ENCODE data around the gene LAT.

LAT gene

DNA sequence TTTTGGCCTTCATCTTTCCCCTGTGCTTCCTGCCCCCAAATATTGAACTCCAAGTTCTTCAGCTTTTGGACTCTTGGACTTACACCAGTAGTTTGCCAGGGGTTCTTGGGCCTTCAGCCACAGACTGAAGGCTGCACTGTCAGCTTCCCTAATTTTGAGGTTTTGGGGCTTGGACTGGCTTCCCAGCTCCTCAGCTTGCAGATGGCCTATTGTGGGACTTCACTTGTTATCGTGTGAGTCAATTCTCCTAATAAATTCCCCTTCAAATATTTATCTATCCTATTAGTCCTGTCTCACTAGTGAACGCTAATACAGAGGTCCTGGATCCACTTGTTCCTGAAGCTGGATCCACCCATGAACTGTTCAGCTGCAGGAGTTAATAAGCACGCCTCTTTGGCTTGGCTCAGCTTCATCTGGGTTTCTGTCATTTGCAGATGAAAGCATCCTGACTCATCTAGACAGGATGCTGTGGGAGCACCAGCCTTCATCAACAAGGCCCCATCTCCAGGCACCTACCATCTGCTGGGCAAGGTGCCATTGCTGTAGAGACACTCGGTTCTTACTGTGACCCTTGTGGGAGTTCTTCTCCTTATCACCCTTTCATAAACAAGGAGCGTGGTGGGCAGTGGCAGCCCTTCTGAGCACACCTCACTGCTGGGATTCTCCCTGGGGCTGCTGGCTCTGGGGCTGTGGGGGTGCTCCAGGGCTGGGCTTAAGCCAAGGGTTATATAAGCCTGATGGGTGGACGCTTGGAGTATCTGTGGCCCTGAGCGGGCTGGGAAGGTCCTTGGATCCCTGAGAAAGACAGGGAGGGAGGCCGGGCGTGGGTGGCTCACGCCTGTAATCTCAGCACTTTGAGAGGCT, 23.1 kb downstream of the LAT start:
- in situ Hi-C loops (cut with MboI; ENCODE audit: low sequenced_read_pairs), result no loop called here

DNA sequence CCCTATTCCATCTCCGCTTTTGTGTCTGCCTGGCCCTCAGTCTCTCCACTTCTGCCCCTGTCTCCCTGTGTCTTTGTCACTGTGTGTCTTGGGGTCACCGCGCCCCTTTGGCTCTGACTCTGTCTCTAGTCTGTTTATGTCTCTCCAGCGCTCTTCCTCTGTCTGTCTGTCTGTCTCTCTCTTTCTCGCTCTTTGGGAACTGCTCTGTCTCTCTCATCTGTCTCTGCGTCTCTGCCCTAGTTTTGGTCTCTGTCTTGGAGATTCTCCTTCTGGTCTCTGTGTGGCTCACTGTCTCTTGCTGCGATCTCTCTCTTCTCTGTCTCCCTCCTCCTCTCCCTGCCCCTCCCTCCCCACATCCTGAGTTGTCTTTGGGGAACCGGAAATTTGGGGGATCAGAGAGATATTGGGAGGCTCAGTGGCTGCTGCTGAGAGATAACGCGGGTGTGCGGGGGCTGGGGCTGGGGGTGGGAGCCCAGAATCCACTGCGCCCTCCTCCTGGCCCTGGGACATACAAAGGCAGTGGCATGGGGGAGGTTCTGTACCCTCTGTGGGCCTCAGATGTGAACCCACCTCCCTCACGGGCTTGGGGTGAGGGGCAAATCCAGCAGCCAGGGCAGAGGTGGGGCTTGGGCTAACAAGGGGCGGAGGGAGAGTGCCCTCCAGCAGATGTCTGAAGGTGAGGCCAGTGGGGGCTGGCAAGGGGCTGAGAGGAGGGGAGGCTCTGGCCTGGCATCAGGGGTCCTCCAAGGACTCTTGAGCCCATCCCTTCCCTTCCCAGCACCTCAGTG, 24.4 kb downstream of the LAT start:
- in situ Hi-C loops (cut with MboI; ENCODE audit: low sequenced_read_pairs), result no loop called here

DNA sequence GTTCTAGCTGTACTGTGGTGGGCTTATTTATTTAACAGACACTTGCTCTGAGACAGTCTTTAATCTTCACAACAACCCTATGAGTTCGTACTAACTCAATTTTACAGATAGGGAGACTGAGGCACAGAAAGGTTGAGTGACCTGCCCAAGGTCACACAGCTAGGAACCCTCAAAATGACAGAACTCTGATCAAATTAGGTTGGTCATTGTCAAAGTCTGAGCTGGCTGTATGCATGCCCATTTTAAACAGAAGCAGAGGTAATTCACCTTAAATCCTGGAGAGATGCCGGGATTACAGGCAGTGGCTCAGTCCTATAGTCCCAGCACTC, 24.9 kb downstream of the LAT start:
- in situ Hi-C loops (cut with MboI; ENCODE audit: low sequenced_read_pairs), result no loop called here

DNA sequence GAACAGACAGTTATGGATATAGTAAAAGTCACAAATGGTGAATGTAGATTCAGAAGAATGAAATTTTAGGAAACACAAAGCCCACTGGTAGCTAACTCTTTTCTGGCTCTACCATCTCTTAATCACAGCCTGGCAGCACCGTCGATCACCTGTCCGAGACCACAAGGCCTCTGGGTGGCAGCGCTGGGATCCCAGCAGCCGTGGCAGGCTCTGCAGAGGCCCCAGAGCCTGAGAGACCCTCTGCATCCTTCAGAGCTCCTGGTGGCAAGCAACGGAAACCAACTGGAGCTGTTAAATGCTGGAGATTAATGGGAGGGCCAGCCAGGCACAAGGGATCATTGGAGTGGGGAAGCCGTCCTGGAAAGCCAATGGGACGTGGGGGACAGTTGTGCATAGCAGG, 26.3 kb downstream of the LAT start:
- in situ Hi-C loops (cut with MboI; ENCODE audit: low sequenced_read_pairs), result no loop called here

DNA sequence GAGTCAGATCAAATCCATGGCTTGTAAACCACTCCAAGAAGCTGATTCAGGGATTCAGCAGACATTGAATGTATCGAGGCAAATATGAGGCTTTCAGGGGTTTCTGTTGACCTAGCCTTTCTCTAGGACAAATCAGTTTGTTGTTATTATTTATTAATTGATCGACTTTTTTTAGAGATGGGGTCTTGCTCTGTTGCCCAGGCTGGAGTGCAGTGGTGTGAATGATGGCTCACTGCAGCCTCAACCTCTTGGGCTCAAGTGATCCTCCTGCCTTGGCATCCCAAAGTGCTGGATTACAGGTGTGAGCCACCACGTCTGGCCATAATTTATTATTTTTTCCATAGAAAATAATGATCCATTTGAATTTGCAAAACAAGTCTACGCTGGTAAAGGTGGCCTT, 27.0 kb downstream of the LAT start:
- in situ Hi-C loops (cut with MboI; ENCODE audit: low sequenced_read_pairs), result no loop called here

DNA sequence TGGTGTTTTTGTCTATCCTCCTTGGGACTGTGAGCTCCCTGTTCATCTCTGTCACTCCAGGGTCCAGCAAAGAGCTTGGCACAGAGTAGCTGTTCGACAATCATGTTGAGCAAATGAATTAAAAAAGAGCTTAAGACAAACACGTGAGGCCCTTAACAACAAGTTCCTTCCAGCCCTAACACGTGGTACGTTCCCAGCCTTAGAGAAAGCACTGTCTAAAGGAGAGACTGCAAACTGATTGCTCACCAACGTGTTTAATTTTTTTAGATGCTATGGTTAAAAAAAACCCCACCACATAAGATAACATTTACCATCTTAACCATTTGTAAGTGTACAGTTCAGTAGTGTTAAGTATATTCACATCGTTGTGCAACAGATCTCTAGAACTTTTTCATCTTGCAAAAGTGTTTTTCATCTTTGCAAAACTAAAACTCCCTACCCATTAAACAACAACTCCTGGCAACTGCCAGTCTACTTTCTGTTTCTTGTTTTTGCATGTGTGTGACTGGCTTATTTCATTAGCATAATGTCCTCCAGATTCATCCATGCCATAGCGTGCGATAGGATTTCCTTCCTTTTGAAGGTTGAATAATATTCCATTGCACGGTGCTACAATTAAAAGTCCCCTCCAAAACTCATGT, 28.2 kb downstream of the LAT start:
- in situ Hi-C loops (cut with MboI; ENCODE audit: low sequenced_read_pairs), result no loop called here

DNA sequence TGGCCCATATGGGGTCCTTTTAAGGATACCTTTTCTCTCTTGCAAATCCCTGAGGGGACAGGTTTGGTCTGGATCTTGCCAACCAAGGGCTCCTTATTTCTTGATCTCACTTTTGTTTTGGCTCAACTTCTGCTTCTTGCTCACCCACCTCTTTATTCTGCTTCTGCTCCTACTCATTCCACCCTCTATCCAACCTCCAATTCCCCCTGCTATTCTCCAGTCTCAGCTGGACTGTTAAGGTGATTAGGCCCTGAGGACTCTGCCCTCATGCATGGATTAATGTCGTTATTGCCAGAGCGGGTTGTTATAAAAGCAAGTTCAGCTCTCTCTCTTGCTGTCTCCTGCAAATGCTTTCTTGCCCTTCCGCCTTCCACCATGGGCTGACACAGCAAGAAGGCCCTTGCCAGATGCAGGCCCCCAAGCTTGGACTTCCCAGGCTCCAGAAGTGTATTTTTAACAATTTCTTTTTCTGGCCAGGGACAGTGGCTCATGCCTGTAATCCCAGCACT, 29.8 kb downstream of the LAT start:
- in situ Hi-C loops (cut with MboI; ENCODE audit: low sequenced_read_pairs), result no loop called here

DNA sequence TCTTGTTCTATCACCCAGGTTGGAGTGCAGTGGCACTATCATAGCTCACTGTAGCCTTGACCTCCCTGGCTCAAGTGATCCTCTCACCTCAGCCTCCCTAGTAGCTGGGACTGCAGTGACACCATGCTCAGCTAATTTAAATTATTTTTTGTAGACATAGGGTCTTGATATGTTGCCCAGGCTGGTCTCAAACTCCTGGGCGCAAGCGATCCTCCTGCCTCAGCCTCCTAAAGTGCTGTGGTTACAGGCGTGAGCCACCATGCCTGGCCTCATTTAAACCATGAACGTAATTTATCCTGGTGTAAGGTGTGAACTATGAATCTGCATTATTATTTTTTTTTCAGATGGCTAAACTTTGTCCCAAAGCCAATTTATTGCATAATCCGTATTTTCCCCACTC, 37.3 kb downstream of the LAT start:
- in situ Hi-C loops (cut with MboI; ENCODE audit: low sequenced_read_pairs), result no loop called here

DNA sequence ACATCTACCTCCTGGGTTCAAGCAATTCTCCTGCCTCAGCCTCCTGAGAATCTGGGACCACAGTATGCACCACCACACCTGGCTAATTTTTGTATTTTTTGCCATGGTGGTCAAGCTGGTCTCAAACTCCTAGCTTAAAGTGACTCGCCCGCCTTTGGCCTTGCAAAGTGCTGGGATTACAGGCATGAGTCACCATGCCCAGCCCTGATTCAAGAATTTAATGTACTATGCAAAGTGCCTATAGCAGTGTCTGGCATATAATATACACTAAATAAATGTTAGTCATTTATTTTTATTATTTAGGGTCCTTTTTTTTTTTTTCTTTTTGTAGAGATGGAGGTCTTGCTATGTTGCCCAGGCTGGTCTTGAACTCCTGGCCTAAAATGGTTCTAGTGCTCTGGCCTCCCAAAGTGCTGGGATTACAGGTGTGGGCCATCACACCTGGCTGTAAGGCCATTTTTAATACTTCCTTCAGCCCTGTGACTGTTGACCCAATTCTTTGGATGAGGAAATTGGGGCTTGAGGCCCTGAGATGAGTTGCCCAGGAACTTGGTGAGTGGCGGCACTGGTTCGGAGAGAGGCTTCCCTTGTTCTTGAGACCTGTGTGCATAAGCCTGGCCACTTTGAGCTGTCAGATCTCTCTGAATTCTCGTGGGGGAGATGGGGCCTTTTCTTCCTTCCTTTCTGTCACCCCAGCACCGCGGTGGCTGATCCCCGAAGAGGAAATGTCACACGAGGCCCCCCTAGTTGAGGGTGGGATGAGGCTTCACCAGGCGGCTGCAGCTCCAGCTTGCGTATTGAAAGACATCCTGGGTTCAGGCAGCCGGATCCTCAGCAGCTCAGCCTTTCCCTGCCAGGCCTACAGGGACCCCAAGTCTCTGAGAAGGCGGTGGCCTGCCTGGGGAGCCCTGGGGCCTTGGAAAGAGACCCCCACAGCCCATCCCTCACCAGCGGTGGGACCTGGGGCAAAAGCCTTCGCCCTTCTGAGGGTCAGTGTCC, 38.7 kb downstream of the LAT start:
- in situ Hi-C loops (cut with MboI; ENCODE audit: low sequenced_read_pairs), result no loop called here

DNA sequence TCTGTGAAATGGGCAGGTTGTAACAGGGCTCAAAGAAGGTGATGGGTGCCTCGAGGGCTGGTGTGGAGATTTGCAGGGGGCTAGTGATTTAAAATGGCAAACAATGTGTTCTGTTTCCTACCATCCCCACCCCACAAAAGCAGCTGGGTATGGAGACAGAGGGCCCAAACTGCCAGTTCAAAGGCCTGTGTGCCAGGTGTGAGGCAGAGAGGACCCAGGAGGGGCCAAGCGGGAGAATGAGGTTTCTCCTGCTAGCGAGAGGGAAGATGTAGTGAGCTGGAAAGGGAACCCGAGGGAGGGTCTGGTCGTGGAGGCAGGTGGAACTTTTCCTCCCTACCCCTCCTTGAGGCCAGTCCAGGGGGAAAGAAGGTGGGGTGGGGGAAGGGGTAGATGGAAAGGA, 39.4 kb downstream of the LAT start:
- in situ Hi-C loops (cut with MboI; ENCODE audit: low sequenced_read_pairs), result no loop called here

DNA sequence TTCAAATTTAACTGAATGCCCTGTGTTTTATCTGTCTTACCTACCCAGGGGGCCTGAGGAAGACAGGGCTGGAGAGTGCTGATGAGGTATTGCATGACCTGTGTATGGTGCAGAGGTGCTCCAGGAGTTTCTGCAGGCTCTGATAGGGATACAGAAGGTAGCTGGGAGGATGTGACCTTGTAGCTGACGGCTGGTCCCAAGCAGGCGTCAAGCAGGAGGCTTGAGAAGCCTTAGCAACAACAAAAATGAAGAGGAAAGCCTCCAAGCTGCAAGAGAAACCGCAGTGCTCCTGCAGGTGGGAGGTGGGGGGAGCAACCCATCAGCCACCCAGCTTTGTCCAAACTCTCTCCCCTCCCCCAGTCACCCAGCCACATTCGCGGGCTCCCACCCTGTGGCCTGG, 40.4 kb downstream of the LAT start:
- in situ Hi-C loops (cut with MboI; ENCODE audit: low sequenced_read_pairs), result no loop called here

DNA sequence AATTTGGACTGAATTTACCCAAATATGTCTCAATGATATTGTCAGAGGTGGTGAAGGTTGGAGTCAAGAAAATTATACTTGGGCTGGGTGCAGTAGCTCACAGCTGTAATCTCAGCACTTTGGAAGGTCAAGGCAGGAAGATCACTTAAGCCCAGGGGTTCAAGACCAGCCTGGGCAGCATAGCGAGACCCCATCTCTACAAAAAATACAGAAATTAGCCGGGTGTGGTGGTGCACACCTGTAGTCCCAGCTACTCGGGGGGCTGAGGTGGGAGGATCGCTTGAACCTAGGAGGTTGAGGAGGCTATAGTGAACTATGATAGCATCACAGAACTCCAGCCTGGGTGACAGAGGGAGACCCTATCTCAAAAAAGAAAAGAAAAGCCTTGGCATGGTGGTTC, 40.9 kb downstream of the LAT start:
- in situ Hi-C loops (cut with MboI; ENCODE audit: low sequenced_read_pairs), result no loop called here

DNA sequence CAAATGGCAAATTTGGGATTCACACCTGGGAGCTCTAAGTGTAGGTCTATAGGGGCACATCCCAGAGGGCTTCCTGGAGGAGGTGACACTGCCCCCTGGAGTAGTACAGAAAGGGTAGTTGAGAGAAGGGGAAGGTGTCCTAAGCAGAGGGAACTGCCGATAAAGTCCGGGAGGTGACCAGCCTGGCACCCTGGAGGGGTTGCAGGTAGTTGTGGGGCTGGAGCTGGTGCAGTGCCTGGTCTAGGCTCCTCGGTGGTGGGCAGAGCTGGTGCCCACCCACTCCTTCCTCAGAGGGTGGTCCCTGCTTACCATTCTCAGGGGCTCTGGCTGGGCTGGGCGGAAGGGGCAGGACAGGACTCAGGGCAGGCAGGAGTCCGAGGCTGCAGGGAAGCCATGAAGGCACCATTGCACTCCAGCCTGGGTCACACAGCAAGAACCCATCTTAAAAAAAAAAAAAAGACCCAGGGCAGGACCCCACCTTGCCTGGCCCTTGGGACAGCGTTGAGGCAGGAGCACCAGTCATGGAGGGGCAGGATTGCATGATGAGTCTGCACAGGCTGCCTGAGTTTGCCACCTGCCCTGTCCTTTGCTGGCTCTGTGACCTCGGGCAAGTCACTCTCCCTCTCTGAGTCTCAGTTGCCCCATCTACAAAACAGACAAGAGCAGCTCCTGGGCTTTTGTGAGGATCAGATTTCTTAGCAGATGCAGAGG, 43.8 kb downstream of the LAT start:
- in situ Hi-C loops (cut with MboI; ENCODE audit: low sequenced_read_pairs), result no loop called here

DNA sequence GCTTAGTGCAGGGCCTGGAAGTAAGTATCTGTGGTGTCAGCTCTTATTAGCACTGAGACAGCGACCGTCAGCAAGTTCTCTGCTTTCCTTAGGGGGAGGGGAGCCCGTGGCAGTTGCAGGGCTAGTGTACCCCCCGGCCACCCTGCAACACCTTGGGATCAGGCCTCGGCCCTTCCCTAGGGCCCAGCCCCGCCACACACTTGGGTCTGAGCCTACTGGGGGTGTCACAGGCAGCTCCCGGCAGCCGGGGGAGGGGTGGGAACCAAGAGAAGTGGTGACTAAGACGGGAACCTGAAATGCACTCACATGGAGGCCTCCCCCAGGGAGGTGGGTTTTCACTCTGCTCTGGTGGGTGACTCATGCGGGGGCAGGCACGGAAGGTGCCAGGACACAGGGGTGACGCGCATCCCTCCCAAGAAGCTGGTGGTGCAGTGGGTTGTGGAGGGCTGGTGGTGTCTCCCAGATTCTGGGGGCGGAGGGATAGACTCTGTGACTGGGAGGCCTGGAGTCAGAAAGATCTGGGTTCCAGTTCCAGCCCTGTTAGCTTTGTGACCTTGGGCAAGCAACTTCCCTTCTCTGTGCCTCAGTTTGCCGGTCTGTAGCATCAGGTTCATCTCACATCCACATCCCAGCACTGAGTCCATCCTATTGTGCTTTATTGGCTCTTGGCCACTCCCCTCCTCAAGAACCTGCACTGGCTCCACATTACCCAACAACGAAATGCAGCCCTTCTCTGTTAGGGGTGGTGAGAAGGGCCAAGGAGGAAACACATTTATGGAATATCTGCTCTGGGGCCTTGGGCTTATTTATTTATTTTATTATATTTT, 44.5 kb downstream of the LAT start:
- in situ Hi-C loops (cut with MboI; ENCODE audit: low sequenced_read_pairs), result no loop called here

DNA sequence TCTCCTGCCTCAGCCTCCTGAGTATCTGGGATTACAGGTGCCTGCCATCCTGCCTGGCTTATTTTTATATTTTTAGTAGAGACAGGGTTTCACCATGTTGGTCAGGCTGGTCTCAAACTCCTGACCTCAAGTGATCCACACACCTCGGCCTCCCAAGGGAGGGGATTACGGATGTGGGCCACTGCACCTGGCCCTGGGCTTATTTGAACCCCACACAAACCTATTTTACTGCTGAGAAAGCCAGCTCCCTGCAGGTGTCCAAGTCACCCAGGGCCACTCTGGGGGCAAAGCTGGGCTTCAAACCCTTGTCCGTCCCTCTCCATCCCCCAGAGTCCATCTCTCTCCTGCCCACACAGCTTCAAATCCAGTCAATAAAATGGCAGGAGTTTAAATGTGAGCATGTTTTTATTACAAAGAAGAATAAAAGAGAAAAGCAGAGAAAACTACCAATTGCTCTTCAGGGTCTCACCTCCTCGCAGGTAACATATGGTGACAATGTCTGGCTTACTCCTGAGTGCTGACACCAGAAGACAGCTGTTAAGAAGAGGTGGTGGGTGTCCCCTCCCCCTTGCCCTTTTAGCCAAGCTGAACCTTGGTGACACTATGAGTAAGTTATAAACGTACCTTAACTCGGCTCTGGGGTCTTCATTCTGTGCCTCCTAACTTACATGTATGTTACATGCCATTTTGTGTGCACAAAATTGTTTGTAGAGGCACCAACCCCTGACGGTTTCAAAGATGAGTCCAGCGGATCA, 45.4 kb downstream of the LAT start:
- in situ Hi-C loops (cut with MboI; ENCODE audit: low sequenced_read_pairs), result no loop called here
